ENCODE data around the gene PPP1R11.
"Not testable (repeated sequence)": the region's sequence is repeated elsewhere in the genome, so short reads cannot be mapped to it uniquely, and the experiment has no call there.

The PPP1R11 gene

GRCh38 chr6:30066577-30067459 is at the start of gene PPP1R11:
Gene PPP1R11 (plus strand): TSS chr6:30067198. CDS start chr6:30067411, 213 bp downstream.
- intact Hi-C loops (cut with DNase I): no loop called here
- peak; percentile 95 to 100 (median 99) for DNase-seq

GRCh38 chr6:30019819-30020218 is 47.2 kb upstream of the PPP1R11 start:
- no peak for DNase-seq
- intact Hi-C loops (cut with DNase I): no loop called here

GRCh38 chr6:30020626-30021025 is 46.4 kb upstream of the PPP1R11 start:
- no peak for DNase-seq
- intact Hi-C loops (cut with DNase I): no loop called here

- no peak for DNase-seq
- intact Hi-C loops (cut with DNase I): no loop called here
Measured at GRCh38 chr6:30022189-30022588, 44.8 kb upstream of the PPP1R11 start.

- intact Hi-C loops (cut with DNase I); DNase-seq: not testable (repeated sequence)
Measured at GRCh38 chr6:30022712-30023111, 44.3 kb upstream of the PPP1R11 start.

- DNase-seq: no peak
- intact Hi-C loops (cut with DNase I): no loop called here
Measured at GRCh38 chr6:30025186-30025585, 41.8 kb upstream of the PPP1R11 start.

GRCh38 chr6:30029588-30029987 is 37.4 kb upstream of the PPP1R11 start:
- intact Hi-C loops (cut with DNase I): no loop called here
- DNase-seq: no peak

- intact Hi-C loops (cut with DNase I): no loop called here
- no peak for DNase-seq
Measured at GRCh38 chr6:30031381-30031780, 35.6 kb upstream of the PPP1R11 start.

- DNase-seq; intact Hi-C loops (cut with DNase I): not testable (repeated sequence)
Measured at GRCh38 chr6:30033440-30033839, 33.6 kb upstream of the PPP1R11 start.

GRCh38 chr6:30035784-30036183 is 31.2 kb upstream of the PPP1R11 start:
- intact Hi-C loops (cut with DNase I): no loop called here
- no peak for DNase-seq

- no peak for DNase-seq
Measured at GRCh38 chr6:30037182-30037788, 29.7 kb upstream of the PPP1R11 start.

GRCh38 chr6:30041221-30041620 is 25.8 kb upstream of the PPP1R11 start:
- no peak for DNase-seq
- intact Hi-C loops (cut with DNase I): no loop called here

More at GRCh38 chr6:30037182-30037788, 29.7 kb upstream of the PPP1R11 start:
- intact Hi-C loops (cut with DNase I): no loop called here

GRCh38 chr6:30041821-30042220 is 25.2 kb upstream of the PPP1R11 start:
- DNase-seq: no peak
- intact Hi-C loops (cut with DNase I): no loop called here

- intact Hi-C loops (cut with DNase I): no loop called here
- DNase-seq: peak in 2 of 42 donors; percentile 37 to 40
Measured at GRCh38 chr6:30042476-30042875, 24.5 kb upstream of the PPP1R11 start.

GRCh38 chr6:30042914-30043313 is 24.1 kb upstream of the PPP1R11 start:
- DNase-seq: no peak
- intact Hi-C loops (cut with DNase I): no loop called here

- no peak for DNase-seq
- intact Hi-C loops (cut with DNase I): no loop called here
Measured at GRCh38 chr6:30043744-30044143, 23.3 kb upstream of the PPP1R11 start.

- intact Hi-C loops (cut with DNase I): no loop called here
- no peak for DNase-seq
Measured at GRCh38 chr6:30044630-30045029, 22.4 kb upstream of the PPP1R11 start.

GRCh38 chr6:30047220-30047619 is 19.8 kb upstream of the PPP1R11 start:
- intact Hi-C loops (cut with DNase I): no loop called here
- DNase-seq: no peak

- intact Hi-C loops (cut with DNase I): no loop called here
- DNase-seq: no peak
Measured at GRCh38 chr6:30053682-30054081, 13.3 kb upstream of the PPP1R11 start.

- DNase-seq: no peak
- intact Hi-C loops (cut with DNase I): no loop called here
Measured at GRCh38 chr6:30055513-30055912, 11.5 kb upstream of the PPP1R11 start.

Data from head of caudate nucleus (tissue), 42 donors.